ENCODE results near the gene ALKBH5. TPM values are rescaled to one million over a fixed set of nuclear protein-coding genes. Genes with fewer than 3 reads are reported as not detected.

ALKBH5 gene
- 97.3 and 132 TPM in 2 replicates for total RNA-seq

DNA sequence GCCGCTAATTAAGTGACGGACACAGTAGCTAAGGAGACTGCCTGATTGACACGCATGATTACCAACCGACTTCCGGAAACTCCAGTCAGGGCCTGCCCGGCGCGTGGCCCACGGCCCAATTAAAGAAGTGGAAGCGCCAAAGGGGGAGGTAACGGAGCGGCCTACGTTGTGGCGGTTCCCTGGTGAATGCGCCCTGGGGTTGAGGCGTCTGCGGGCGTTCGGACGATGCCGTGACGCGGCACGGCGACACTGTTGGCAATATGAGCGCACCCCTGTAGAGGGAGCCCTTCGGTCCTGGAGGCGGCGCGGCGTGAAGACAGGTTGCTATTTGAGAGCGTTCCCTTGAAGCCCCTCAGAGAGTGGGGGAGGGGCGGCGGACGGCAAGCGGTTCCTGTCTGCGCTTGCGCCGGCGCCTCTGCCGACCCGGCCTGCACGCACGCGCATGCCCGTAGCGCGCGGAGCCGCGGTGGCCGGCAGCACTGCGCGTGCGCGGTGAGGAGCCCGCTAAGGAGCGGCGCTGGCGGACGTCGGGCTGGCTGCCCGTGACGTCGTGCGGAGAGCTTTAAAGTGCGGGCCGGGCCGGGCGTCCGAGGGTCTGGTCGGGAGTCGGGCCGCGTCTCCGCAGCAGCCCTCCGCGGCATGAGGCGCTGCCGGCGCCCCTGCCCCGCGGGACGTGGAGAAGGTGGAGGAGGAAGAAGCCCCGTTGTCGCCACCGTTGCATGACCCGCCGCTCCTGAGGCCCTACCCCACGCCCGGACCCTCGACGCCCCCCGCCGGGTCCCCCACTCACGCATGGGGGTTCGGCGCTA, at the start of gene ALKBH5:
TSS of gene ALKBH5 (plus strand) at position 495 of the 809 bp plus-strand sequence. CDS start 416 bp downstream, outside the sequence.
- peak; percentile 98 for DNase-seq (ENCODE audit: low read depth, low spot score)

DNA sequence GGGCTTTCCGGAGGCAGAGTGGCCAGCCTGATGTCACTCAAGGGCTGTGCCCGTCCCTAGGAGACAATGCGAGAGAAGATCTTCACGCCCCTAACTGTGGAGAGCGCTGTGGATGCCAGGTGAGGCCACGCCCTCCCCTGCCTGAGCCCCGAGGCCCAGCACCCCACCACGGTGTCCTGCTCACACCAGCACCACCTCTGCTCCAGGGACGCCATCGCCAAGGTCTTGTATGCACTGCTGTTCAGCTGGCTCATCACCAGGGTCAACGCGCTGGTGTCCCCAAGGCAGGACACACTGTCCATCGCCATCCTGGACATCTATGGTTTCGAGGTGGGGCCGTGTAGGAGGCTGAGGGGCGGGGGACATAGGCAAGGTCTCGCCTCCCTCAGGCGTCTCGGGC, 47.3 kb upstream of the ALKBH5 start:
- no peak for DNase-seq (ENCODE audit: low read depth, low spot score)

DNA sequence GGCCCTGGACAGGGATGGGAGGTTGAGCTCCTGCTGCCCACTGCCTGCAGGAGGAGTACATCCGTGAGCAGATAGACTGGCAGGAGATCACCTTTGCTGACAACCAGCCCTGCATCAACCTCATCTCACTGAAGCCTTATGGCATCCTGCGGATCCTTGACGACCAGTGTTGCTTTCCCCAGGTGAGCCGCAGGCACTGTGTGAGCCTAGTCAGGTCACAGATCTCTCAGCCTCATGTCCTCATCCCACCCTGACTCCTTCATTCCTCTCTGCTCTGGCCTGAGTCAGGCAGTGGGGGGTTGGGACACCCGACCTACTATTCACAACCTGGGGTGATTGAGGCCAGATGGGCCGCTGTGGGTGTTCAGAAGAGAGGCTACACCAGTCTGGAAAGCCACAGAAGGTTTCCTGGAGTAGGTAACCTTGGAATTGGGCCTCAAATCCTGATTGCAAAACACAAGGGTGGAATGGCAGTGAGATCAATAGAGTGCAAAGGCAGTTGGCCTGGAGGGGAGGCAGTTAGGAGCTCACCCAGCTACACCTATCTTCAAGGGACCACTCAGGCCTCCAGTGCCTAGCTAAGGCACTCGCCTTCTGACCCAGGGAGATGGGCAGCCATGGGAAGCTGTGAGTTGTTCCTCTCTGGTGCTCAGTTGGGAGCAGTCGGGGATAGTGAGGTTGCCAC, 45.4 kb upstream of the ALKBH5 start:
- DNase-seq (ENCODE audit: low read depth, low spot score) = no peak

DNA sequence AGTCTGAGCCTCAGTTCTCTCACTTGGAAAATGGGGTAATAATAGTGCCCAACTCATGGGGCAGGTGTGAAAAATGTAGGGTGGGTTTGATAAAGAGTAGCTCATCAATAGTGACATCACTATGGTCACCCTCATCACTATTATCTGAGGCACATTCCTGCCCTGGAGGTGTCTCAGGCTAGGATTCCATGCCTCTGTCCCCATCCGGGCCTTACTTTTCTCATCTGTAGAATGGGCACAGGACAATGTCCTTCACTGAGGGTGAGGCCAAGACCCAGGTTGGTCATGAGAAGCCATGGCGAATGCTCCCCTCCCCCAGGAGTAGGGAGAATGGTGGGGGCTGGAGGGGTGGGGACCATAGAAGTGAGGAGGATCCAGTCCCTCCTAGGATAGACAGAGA, 44.5 kb upstream of the ALKBH5 start:
- no peak for DNase-seq (ENCODE audit: low read depth, low spot score)

DNA sequence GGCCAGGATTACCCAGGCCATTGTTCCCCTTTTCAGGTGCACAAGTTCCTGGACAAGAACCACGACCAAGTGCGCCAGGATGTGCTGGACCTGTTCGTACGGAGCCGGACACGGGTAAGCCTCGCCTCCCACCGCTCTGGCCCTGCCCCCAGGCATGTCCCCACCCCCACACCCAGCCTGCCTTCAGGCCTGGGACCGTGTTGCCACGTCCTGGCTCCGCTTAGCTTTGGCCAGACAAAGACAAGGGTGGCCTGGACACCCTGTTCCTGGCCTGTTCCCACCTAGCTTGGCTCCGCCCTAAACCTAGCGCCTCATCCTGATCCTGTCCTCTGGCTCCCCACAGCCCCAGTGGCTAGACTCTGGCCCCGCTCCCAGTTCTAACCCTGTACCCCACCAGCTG, 44.1 kb upstream of the ALKBH5 start:
- DNase-seq (ENCODE audit: low read depth, low spot score) = no peak

DNA sequence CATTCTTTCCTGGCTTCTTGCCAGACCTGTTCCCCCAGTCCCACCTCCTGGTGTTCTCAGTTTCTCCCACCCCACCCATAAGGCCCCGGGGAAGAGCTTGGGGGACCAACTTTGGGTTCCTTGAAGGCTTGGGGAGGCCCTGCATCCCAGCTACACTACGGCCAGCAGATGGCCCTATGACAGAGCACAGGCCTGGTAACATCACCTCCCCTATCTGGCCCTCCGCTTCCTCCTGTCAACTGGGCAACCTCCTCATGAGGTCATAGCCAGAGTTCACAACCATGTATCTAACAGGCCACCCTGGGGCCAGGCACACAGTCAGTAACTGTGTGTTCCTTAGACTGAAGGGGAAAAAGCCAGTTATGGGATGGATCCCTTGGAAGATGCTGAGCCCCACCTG, 43.7 kb upstream of the ALKBH5 start:
- no peak for DNase-seq (ENCODE audit: low read depth, low spot score)

DNA sequence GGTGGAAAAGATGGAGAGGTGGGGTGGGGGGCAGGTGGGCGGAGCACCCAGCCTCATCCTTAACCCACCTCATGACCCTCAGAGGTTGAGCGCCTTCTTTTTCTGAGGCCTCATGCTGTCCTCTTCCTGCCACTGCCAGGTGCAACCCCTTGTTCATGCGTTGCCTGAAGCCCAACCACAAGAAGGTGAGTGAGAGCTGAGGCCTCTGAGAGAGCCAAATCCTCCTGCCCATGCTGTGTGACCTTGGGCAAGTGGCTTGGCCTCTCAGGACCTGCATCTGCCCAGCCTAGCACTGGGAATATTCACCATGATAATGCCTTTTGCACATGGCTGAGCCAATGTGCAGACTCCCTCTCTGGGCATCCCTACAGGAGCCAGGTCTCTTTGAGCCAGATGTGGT, 43.0 kb upstream of the ALKBH5 start:
- DNase-seq (ENCODE audit: low read depth, low spot score) = no peak

DNA sequence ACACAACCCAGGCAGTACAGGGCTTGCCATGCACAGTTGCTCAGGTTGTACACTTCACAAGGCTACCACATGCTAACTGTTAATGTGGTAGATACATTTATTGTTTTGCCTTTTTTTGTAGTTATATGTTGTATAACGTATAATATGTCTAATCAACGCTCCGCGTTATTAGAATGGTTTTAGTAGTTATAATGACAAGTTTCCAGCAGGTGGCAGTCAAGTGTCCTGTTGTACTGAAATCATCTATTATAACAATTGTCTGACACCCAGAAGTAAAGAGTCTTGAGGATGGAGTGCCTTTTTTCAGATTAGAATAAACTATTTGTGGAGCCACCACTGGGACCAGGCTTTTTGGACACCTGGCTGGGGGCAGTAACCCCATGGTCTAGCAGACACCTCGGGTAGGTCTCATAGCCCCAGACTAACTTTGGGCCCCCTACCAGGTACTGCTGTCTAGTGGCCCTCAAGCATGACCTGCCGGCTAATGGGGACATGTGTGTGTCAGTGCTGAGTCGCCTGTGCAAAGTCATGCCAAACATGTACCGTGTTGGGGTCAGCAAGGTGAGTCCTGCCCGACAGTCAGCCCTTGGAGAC, 42.3 kb upstream of the ALKBH5 start:
- no peak for DNase-seq (ENCODE audit: low read depth, low spot score)

DNA sequence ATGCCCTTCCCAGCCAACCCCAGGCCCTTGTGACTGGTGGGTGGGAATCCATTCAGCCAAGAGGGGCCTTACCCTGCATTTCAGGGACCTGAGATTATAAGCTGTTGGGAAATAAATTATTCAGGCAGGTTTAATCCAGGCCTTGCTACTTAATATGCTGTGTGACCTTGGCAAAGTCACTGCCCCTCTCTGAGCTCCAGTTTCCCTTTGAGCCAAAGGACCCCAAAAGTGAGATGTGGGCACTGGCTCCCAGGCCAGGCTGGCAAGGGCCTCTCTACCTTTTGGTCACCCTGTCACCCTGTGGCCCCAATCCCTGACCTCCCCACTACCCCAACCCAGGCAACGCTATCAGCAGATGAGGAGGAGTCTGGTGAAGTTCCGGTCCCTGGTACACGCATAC, 41.2 kb upstream of the ALKBH5 start:
- DNase-seq (ENCODE audit: low read depth, low spot score) = no peak

DNA sequence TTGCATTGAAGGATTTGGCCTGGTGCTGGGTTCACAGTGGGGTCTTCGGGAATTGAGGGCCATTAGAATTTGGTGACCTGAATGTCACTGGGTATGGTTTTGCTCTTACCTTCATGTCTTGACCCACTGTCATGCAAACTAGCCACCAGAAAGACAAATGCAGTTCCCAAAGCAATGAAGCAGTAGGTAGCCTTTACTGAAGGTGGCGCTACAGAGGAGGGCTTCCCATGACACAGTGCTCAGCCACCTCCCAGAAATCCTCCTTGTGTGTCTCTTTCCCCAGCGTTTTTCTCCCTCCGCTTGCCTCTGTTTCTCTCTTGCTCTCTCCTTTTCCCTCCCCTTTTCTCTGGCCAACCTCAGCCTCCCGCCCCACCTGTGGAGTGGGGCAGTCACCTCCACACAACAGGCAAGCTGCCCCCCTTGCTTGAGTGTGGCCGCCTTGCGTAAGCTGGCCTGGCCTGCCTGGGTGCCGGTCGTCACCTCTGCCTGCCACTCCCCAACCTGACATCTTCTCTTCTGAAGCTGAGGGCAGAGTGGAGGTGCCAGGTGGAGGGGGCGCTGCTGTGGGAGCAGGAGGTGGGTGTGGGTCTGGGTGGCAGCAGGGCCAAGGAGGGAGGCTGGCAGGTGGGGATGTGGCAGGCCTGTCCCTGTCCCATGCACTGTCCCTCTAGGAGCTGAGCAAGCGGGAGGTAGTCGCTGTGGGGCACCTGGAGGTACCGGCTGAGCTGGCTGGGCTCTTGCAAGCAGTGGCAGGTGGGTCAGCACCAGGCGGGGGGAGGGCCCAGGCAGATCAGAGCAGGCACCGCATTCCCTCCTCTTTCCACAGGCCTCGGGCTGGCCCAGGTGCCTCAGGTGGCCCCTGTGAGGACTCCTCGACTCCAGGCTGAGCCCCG, 40.3 kb upstream of the ALKBH5 start:
- no peak for DNase-seq (ENCODE audit: low read depth, low spot score)

DNA sequence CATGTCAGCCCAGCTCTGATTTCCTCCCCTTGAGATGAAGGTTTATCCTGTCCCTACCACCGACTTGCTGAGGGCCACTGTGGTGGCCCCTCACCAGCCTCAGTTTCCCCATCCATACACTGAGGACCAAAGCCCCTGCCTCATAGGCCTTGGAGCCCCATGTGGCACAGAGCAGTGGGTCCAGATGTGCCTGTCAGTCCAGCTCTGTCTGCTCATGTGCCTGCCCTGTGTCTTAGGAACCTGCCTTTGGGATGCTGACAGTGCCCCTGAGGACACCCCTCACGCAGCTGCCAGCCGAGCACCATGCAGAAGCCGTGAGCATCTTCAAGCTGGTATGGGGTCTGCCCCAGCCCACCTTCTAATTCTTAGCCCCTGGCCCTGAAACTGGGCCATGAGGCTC, 39.4 kb upstream of the ALKBH5 start:
- DNase-seq (ENCODE audit: low read depth, low spot score) = no peak

DNA sequence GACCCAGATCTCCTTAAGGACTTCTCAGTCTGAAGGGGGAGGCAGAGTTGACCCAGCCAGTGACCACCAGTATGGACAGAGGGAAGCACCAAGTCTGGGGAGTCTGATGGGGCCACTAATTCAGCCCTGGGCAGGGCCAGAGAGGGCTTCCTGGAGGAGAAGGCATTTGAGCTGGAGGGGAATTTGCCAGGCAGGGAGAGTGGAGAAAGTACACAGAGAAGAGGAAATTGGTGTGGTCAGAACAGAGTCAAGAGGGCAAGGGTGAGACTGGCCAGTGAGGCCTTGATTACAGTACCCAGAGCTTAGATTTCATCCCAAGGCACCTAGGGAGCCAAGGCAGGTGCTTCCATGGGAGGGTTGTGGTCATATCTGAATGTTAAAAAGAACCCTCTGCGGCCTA, 38.8 kb upstream of the ALKBH5 start:
- no peak for DNase-seq (ENCODE audit: low read depth, low spot score)

DNA sequence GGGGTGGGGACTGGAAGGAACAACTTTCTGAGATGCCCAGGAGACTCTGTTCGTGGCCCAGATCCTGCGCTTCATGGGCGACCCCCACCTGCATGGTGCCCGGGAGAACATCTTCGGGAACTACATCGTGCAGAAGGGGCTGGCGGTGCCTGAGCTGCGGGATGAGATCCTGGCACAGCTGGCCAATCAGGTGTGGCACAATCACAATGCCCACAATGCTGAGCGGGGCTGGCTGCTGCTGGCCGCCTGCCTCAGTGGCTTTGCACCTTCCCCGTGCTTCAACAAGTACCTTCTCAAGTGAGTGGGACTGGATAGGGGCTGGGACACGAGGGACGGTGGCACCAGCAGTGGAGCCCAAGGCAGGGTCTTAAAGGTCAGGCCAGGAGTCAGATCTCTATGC, 37.8 kb upstream of the ALKBH5 start:
- no peak for DNase-seq (ENCODE audit: low read depth, low spot score)

DNA sequence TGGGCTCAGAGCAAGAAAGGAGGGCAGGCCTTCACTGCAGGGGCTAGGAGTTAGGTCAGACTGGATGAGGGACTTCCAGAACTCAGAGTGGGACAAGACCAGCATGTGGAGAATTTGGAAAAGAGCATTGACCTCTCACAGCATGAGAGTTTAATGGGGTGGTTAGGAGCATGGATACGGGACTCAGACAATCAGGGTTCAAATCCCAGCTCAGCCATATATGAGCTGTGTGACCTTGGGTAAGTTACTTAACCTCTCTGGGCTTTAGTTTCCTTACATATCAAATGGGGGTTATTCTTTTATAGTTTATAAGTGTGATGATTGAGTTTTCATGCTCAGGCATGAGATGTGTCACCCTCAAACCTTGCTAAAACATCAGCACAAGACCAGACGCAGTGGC, 37.4 kb upstream of the ALKBH5 start:
- DNase-seq (ENCODE audit: low read depth, low spot score) = no peak

DNA sequence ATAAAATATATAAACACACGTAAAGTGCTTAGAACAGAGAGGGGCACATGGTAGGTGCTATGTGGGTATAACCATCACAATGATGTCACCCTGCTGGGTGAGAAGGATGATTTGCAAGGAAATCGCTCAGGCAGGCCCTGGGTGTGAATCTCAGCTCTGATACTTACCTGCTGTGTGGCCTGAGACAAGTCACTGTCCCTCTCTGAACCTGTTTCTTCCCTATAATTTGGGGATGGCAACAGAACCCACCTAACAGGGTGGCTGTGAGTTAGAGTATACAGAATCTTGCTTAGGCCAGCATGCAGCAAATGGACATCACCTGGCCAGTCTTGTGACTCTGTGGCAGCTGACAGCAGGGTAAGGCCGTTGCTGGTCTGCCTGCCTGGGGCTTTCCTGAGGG, 36.6 kb upstream of the ALKBH5 start:
- DNase-seq (ENCODE audit: low read depth, low spot score) = no peak

DNA sequence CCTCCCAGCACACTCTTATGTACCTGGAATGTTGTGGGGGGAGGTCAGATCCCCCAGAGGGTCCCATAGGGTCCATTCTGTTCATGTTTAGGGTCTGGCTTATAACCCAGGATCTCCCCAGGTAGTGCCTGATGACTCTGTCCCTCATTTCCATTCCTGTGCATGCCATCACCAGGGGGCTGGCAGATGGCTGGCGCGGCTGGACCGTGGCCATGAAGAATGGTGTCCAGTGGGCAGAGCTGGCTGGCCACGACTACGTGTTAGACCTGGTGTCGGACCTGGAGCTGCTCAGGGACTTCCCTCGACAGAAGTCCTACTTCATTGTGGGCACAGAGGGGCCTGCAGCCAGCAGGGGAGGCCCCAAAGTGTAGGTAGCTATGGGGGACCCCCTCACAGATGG, 35.0 kb upstream of the ALKBH5 start:
- no peak for DNase-seq (ENCODE audit: low read depth, low spot score)

DNA sequence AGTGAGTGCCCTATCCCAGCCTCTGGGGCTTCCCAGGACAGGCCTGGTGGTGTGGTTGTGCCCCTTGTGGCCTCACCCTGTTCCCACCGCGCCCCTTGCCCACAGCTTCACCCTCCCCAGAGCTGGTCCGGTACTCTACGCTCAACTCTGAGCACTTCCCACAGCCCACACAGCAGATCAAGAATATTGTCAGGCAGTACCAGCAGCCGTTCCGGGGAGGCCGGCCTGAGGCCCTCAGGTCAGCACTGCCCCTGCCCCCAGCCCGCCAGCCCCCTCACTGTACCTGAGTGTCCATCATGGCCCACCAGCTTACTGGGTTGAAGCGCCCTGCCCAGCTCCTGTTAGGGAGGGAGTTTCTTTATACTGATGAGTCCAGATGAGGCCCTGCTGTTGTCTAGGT, 32.3 kb upstream of the ALKBH5 start:
- DNase-seq (ENCODE audit: low read depth, low spot score) = no peak

DNA sequence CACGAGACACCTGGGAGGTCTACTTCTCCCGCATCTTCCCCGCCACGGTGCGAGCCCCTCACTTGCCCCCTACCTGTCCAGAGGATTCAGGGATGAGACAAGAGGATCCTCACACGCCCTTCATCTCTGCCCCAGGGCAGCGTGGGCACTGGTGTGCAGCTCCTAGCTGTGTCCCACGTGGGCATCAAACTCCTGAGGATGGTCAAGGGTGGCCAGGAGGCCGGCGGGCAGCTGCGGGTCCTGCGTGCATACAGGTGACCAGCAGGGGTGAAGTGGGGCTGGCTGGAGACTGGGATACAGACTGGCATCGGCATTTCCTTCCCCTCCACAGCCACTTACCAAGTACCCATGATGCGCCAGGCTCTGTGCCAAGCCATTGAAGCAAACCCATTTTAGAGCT, 28.4 kb upstream of the ALKBH5 start:
- DNase-seq (ENCODE audit: low read depth, low spot score) = no peak

DNA sequence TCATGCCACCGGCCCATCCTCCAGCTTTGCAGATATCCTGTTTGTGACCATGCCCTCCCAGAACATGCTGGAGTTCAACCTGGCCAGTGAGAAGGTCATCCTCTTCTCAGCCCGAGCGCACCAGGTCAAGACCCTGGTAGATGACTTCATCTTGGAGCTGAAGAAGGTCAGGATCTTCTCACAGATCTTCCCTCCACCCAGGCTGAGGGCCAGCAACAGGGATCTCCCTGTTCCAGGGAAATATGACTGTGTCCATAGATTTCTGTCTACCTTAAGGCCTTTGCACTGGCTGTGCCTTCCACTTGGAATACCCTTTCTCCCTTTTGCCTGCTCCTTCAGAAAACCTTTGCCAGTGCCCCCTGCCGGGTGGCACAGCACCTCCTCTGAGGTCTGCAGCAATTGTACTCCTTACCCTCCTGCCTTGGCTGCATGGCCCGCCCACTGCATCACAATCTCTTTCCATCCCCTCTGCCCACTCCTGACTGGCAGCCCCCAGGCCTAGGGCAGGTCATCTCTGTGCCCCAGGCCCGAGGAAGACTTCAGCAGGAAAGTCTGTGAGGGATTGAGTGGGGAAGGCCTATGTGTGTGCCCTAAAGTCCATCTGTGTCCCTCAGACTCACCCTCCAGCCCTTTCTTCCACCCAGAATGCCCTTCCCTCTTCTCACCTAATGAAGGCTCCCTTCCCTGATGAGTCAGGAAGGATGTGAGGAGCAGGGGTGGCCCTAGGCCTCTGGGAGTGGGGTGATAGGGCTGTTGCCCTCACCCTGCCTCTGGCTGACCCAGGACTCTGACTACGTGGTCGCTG, 27.3 kb upstream of the ALKBH5 start:
- DNase-seq (ENCODE audit: low read depth, low spot score) = no peak

DNA sequence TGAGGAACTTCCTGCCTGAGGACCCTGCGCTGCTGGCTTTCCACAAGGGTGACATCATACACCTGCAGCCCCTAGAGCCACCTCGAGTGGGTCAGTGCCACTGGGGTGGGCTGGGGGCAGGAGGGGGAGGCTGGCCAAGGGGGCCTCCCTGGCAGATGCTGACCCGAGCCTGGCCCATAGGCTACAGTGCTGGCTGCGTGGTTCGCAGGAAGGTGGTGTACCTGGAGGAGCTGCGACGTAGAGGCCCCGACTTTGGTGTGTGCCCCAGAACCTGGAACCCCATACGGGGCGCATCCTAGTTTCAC, 26.7 kb upstream of the ALKBH5 start:
- no peak for DNase-seq (ENCODE audit: low read depth, low spot score)

DNA sequence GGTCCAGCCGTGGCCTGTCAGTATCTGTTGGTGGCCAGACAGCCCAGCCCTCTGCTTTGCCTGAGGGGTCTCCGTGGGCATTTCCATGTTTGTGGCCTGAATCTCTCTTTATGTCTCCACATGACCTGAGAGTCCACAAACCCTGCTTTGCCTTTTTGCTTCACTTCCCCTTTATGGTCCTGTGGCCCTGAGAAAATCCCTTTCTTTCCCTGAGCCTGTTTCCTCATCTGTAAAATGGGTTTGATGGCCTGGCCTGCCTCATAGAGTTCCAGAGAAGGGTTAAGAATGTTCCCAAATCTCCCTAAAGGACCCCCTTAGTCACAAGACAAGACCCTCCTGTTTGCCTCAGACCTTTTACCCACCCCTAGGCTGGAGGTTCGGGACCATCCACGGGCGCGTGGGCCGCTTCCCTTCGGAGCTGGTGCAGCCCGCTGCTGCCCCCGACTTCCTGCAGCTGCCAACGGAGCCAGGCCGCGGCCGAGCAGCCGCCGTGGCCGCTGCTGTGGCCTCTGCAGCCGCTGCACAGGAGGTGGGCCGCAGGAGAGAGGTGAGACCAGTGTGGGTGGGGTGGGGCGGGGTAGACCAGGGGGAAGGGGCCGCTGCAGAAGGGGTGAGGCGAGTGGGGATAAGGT, 26.2 kb upstream of the ALKBH5 start:
- no peak for DNase-seq (ENCODE audit: low read depth, low spot score)
